ENCODE measurements around the gene TP53BP2.

TP53BP2 gene

GRCh38 chr1:223796210-223796609 is 49.5 kb downstream of the TP53BP2 start:
- DNase-seq (ENCODE audit: low read depth, low spot score) = no peak

DNA sequence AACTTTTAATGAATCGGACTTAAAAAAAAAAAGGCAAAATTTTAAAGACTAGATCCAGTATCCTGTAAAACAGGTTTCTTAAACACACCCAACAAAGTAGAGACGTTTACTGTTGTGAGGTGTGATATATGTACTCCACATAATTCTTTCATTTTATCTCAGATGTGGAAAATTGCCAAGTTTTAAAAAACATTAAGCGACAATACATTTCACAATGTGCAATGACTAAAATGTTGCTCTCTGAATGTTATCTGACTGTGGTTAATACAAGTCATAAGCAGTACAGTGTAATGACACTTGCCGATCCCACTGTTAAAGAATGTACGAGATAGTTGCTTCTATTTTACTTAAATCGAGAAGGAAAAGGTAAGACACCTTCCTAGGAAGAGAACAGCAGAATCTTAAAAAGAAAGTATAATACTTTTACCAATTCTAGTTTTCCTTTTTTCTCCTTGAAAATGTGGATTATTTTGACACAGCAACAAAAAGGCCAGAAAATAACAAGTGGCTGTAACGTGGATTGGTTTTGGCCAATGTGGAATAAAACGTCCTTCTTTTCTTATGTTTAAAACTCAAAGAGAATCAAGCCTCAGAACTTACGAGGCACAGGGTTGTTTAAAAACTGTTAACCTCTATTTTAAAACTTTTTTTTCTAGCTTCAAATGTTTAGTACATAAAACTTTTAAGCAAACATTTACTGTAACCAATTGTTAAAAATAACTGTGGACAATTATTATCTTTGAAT is 51.4 kb downstream of the TP53BP2 start:
- DNase-seq (ENCODE audit: low read depth, low spot score) = no peak

DNA sequence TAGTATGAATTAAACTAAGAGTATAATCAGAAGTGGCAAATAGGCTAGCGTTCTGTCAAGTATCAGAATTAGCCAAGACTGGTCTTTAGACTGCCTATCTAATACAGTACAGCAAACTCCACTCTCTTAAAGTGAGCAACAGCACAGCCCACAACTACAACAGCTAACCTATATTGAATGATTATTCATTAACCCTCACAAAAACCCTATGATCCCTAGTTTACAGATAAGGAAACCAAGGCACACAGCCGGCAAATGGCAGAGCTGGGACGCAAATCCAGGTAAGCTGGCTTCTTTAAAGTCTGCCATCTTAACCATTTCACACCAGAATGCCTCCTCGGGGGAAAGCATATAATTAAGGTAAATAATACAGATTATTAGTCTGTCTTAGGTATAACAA is 52.0 kb downstream of the TP53BP2 start:
- DNase-seq (ENCODE audit: low read depth, low spot score) = no peak

DNA sequence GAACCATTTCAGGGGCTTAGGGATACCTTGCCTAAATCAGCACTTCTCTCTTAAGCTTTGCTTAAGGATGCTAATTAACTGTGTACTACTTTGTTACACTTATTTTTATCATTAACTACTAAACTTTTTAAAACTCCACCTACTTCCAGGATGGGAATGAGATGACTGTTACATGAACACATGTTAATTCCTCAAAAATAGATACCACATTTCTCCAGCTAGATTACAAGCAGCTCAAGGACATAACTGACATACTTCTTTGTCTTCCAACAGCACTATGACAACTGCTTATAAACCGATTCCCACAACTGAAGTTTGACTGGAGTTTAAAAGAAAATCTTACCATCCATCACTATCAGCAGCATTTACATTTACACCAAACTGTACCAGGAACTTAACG is 53.7 kb downstream of the TP53BP2 start:
- DNase-seq (ENCODE audit: low read depth, low spot score) = no peak

- no peak for DNase-seq (ENCODE audit: low read depth, low spot score)
Measured at GRCh38 chr1:223788746-223789415, 56.9 kb downstream of the TP53BP2 start.

DNA sequence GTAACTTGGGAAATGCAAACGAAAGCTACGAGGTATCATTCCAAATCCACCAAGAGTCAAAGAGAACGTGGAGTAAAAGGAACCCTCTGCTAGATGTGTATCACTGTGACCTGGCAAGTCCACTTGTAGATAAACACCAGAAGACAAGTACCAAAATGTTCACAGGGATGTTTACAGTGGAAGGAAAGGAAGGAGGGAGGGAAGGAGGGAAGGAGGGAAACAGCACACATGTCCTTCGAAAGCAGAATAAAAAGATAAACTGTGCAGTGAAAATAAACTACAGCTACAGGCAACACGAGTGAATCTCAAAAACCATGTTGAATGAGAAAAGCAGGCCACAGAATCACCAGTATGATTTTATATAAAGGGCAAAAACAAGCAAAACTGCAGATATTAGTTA is 59.9 kb downstream of the TP53BP2 start:
- DNase-seq (ENCODE audit: low read depth, low spot score) = no peak

GRCh38 chr1:223784541-223784940 is 61.2 kb downstream of the TP53BP2 start:
- DNase-seq (ENCODE audit: low read depth, low spot score) = no peak

GRCh38 chr1:223783676-223784075 is 62.1 kb downstream of the TP53BP2 start:
- DNase-seq (ENCODE audit: low read depth, low spot score) = no peak

DNA sequence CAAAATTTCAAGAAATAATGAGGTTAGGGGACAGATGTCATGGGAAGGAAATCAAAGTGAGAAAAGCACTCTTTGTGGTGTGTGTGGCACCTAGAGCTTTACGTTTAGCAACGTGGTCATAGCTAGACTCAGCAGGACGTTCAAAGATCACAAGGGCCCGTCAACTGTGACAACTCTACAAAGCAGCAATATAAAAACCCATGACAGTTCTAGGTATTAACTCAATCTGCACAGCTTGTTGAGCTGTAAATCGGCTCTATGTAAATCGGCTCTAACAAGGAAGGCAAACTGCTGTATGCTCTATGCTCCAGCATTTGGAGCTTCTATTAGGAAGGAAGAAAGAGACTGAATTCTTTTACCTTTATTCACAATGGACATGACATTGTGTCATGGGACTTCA is 64.8 kb downstream of the TP53BP2 start:
- DNase-seq (ENCODE audit: low read depth, low spot score) = no peak

- no peak for DNase-seq (ENCODE audit: low read depth, low spot score)
Measured at GRCh38 chr1:223780318-223780717, 65.4 kb downstream of the TP53BP2 start.

- no peak for DNase-seq (ENCODE audit: low read depth, low spot score)
Measured at GRCh38 chr1:223776826-223777454, 68.8 kb downstream of the TP53BP2 start.

- DNase-seq (ENCODE audit: low read depth, low spot score) = no peak
Measured at GRCh38 chr1:223776075-223776814, 69.5 kb downstream of the TP53BP2 start.

GRCh38 chr1:223775711-223776074 is 70.1 kb downstream of the TP53BP2 start:
- DNase-seq (ENCODE audit: low read depth, low spot score) = no peak

DNA sequence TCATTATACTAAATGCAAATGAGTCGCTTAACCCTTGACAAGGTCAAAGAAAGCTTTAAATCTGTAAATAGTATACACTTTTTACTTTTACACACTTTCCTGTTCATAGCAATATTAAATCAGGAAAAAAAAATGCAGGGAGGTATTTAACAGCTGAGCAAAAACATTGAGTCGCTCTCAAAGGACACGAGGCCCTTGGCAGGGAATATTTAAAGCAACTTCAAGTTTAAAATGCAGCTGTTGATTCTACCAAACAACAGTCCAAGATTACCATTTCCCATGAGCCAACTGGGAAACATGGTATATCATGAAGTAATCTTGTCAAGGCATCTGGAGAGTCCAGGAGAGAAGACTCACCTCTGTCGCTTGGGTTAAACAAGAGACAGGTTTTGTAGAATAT is 70.7 kb downstream of the TP53BP2 start:
- DNase-seq (ENCODE audit: low read depth, low spot score) = no peak

GRCh38 chr1:223774134-223774814 is 71.5 kb downstream of the TP53BP2 start:
- no peak for DNase-seq (ENCODE audit: low read depth, low spot score)

DNA sequence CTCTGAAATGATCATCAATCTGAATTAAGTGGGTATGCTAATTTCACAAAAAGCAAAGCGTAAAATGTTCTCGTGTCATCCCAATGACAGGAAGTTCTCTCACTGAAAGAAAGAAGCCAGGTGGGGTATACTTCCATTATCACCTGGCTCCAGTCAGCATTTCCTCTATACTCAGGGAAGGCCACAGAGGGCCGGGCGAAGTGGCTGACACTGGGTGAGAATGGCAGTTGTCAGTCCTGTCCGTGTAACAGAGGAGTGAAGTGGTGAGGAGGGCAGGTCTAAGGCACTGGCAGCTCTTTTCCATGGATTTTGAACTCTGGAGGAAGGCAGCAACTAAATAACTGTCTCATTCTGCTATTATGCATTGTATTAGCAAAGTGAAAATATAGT is 73.0 kb downstream of the TP53BP2 start:
- no peak for DNase-seq (ENCODE audit: low read depth, low spot score)

- DNase-seq (ENCODE audit: low read depth, low spot score) = no peak
Measured at GRCh38 chr1:223771814-223772770, 73.7 kb downstream of the TP53BP2 start.

DNA sequence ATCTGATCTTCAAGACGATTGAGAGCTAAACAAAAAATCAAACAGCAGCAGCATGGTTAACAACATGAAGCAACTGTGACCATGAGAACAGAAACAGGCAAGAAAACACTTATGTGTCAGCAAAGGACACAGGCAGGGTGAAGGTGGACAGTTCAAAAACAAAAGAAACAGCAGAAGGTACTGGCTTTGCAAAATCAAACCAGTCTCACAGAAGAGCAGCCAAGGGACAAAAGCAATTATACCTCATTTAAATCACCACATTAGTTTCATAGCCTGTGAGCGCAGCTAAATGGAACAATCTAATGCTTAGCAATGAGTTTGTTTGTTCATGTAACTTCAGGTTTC is 74.3 kb downstream of the TP53BP2 start:
- DNase-seq (ENCODE audit: low read depth, low spot score) = no peak

DNA sequence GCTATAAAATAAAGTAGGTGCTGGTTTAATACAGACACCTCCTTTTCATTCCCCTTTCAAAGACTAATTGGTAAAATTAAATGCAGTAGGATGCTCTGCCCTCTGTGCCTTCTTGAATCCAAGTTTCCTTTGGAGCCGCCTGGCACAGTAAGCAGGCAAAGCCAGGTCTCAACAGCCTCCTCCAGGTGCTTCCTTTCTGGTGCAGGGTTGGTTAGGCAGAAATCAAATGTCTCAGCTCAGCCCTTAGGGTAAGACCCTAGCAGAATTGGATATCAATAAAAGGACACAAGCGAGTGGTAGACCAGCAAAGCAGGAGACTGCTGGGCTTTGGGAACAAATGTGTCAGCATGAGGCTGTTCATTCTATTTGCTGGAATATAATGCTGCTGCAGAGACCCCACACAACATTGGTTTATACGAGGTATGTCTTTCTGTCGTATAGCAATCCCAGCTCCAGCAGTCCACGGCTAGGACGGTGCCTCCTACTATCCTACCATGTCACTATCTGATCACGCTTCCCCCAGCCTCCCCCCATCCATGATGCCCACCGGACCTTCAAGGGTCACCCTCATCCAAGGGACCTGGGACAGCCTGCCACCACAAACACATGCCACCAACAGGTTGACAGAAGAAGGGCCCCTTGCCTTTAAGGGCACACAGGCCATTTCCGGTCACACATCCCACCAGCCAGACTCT is 75.0 kb downstream of the TP53BP2 start:
- no peak for DNase-seq (ENCODE audit: low read depth, low spot score)

DNA sequence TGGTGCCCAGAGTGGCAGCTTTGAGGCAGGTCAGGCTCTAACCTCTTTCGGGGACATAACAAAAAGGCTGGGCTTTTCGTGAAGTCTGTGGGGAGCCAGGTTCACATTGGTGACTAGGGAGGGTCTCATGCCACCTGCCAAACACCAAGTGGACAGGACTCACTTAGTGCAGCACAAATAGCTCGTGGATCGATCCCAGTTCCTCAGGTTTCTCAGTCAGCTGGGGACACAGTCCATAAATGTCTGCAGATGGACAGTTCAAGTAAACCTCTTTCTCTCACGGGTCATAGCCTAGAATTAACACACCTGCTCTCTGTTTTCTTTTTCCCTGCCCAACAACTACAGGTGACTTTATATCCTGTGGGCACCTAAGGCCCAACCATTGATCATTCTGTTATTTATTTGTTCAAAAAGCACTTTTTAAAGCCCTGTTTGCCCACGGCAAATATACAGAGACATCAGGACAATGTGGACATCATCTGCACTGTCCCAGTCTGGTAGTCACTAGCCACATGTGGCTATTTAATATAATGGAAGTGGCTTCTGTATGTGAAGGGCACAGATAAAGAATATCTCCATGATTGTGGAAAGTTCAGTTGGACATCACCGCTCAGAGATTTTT is 79.9 kb downstream of the TP53BP2 start:
- DNase-seq (ENCODE audit: low read depth, low spot score) = no peak
